AG04450 (cell line): ENCODE measurements around the gene PRKAG3. TPM values are rescaled to one million over a fixed set of nuclear protein-coding genes. Genes with fewer than 3 reads are reported as not detected.
"Not testable (repeated sequence)": the region's sequence is repeated elsewhere in the genome, so short reads cannot be mapped to it uniquely, and the experiment has no call there.

Experiments
- CTCF ChIA-PET: fragments of 300-600, 350-600 bp; formaldehyde crosslinking; extraction: SDS; loops from one replicate; lab custom pipeline; 2022; ENCODE audit warnings: antibody characterized with exemption, inconsistent platforms; lab: Charles Lee
- POLR2A ChIA-PET: fragments of 350-600 bp; formaldehyde crosslinking; extraction: SDS; loops from one replicate; lab custom pipeline; 2021; ENCODE audit warnings: antibody characterized with exemption, inconsistent platforms; lab: Yijun Ruan, JAX
- DNase-seq: peaks from one replicate; pipeline ENCODE4 v3.0.0-alpha.2; 2011; ENCODE audit warnings: low read depth, low spot score
- H3K27ac ChIP-seq: one replicate; pipeline ENCODE4 v1.5.1; 2012; ENCODE audit warnings: low read depth, low read length, control low read depth
- H3K27me3 ChIP-seq: one replicate; pipeline ENCODE4 v1.6.0; 2012; ENCODE audit warnings: low read length; ENCODE audit not compliant: control insufficient read depth, insufficient read depth
- H3K4me3 ChIP-seq: 2 replicates; pipeline ENCODE4 v1.5.1; 2011; ENCODE audit warnings: mild to moderate bottlenecking, low read depth, low read length, control low read depth
- H3K9me3 ChIP-seq: 2 replicates; pipeline ENCODE4 v1.5.1; 2012; ENCODE audit warnings: low read length; ENCODE audit not compliant: control insufficient read depth, insufficient read depth
- CTCF ChIP-seq: IDR thresholded peaks from 2 replicates; pipeline ENCODE4 v1.5.1; 2011; ENCODE audit warnings: low read depth, low read length, control low read depth, inconsistent platforms
- polyA plus RNA-seq: library from polyadenylated mRNA; depleted of rRNA; stranded (reverse); fragments of >200 nt; gene quantifications from 2 replicates; pipeline ENCODE4 v1.2.3, GENCODE V29; 2011

Gene PRKAG3
- polyA plus RNA-seq, 1 experiment: not detected

- peaks cover 16% of the 10 kb centered on the region for H3K9me3 ChIP-seq
- DNase-seq: no peak
- peak overlapping the region; percentile 68 for H3K4me3 ChIP-seq
- no peak overlapping the region for H3K27ac ChIP-seq
- TF ChIP-seq CTCF: no peak
- no peaks in the 10 kb centered on the region for H3K27me3 ChIP-seq
- ChIA-PET POLR2A (interaction anchor here (1.4 kb wide), 1 partner anchor 49 kb away, joined by 4 read pairs; no protein-coding TSS in a partner anchor), CTCF (interaction anchor here (2.4 kb wide), 1 partner anchor 71 kb away, joined by 7 read pairs; the partner anchor contains the start of gene TTLL4)
Observed at GRCh38 chr2:218780851-218781690, 50.5 kb downstream of the PRKAG3 start.

GRCh38 chr2:218780046-218780445, 51.6 kb downstream of the PRKAG3 start:
- Histone ChIP-seq H3K9me3 (peaks cover 16% of the 10 kb centered on the region), H3K27ac (no peak overlapping the region), H3K27me3 (no peaks in the 10 kb centered on the region), H3K4me3 (no peak overlapping the region)
- POLR2A ChIA-PET: interaction anchor here (0.6 kb wide), 1 partner anchor 398 kb away, joined by 5 read pairs; no protein-coding TSS in a partner anchor
- TF ChIP-seq CTCF: no peak
- no peak for DNase-seq
- CTCF ChIA-PET: no interaction called here

GRCh38 chr2:218777276-218777990, 54.2 kb downstream of the PRKAG3 start:
- H3K4me3 ChIP-seq: no peak overlapping the region
- no peak for DNase-seq
- ChIA-PET POLR2A (no interaction called here), CTCF (no interaction called here)
- H3K27ac ChIP-seq: no peak overlapping the region
- peaks cover 16% of the 10 kb centered on the region for H3K9me3 ChIP-seq
- no peak for TF ChIP-seq CTCF
- H3K27me3 ChIP-seq: no peaks in the 10 kb centered on the region

GRCh38 chr2:218776488-218776887, 55.1 kb downstream of the PRKAG3 start:
- no peak for TF ChIP-seq CTCF
- ChIA-PET POLR2A (no interaction called here), CTCF (no interaction called here)
- peaks cover 16% of the 10 kb centered on the region for H3K9me3 ChIP-seq
- no peak for DNase-seq
- no peak overlapping the region for H3K27ac ChIP-seq
- no peaks in the 10 kb centered on the region for H3K27me3 ChIP-seq
- no peak overlapping the region for H3K4me3 ChIP-seq

- DNase-seq: no peak
- Histone ChIP-seq H3K27me3 (no peaks in the 10 kb centered on the region), H3K4me3 (no peak overlapping the region), H3K9me3 (peaks cover 16% of the 10 kb centered on the region), H3K27ac (no peak overlapping the region)
- no peak for TF ChIP-seq CTCF
- CTCF ChIA-PET: interaction anchor here (1.0 kb wide), 1 partner anchor 74 kb away, joined by 3 read pairs; no protein-coding TSS in a partner anchor
- POLR2A ChIA-PET: no interaction called here
Observed at GRCh38 chr2:218773881-218774280, 57.7 kb downstream of the PRKAG3 start.

GRCh38 chr2:218772759-218773158, 58.8 kb downstream of the PRKAG3 start:
- H3K4me3 ChIP-seq, H3K27me3 ChIP-seq, H3K27ac ChIP-seq, DNase-seq, CTCF ChIA-PET: not testable (repeated sequence)
- POLR2A ChIA-PET: interaction anchor here (0.7 kb wide), 1 partner anchor 14 kb away, joined by 3 read pairs; no protein-coding TSS in a partner anchor
- peaks cover 13% of the 10 kb centered on the region for H3K9me3 ChIP-seq
